GM19452 (cell line): ENCODE measurements around the gene PARVB.
"Not testable (repeated sequence)": the region's sequence is repeated elsewhere in the genome, so short reads cannot be mapped to it uniquely, and the experiment has no call there.

Experiments
- ATAC-seq: cut with Tn5 transposase; IDR thresholded peaks from one replicate; pipeline ENCODE4 v1.9.1; 2021; ENCODE audit not compliant: unreplicated experiment

PARVB gene

DNA sequence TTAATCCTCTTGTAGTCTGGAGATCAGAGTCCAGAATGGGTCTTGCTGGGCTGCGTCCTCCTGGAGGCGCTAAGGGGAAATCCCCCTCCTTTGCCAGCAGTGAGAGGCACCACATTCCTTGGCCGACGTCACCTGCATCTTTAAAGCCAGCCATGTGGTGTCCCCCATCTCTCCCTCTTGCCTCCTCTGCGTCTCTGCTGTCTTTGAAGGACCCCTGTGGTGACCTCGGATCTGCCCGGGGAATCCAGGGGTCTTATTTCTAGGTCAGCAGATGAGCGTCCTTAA is 27.2 kb upstream of the PARVB start:
- no peak for ATAC-seq

DNA sequence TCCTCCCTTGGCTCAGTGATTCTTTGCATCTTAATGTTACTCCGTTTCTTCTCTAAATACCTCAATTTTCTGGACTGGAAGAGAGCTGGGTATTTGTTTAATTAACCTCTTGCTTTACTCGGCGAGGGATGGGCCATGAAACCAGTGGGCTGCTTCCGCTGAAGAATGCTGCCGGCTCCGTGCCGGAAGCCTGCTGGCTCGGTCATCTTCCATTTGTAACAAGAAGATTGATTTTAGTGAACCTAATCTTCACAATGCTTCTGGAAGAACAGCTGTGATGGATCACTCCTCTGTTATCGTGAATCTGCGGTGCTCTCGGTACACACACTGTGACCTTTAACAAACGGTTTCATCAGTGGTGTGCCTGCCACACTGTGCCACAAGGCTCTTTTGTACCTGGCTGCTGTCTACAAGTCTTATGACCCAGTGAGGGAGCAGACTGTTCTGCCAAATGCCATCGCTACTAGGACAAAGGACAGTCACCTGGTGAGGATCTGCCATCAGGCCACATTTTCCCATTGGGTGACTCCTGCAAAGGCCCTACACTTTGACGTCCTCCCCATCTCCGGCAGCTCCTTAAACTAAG is 25.3 kb upstream of the PARVB start:
- no peak for ATAC-seq

DNA sequence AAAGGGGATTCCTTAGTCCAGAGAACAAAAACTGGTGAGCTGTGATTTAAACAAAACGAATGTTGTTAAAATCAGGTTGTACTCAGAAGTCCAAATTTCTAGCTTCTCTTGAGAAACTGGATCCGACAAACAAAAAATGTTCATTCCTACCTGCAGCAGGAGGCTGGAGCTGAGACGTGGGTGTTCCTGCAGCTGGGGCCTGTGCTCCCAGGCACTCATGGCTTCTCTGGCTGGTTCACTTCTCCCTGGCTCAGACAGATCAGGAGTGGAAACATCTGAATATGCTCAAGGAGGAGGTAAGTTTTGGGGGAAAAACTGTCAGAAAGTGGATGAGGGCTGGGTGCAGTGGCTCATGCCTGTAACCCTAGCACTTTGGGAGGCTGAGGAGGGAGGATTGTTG is 24.7 kb upstream of the PARVB start:
- no peak for ATAC-seq

DNA sequence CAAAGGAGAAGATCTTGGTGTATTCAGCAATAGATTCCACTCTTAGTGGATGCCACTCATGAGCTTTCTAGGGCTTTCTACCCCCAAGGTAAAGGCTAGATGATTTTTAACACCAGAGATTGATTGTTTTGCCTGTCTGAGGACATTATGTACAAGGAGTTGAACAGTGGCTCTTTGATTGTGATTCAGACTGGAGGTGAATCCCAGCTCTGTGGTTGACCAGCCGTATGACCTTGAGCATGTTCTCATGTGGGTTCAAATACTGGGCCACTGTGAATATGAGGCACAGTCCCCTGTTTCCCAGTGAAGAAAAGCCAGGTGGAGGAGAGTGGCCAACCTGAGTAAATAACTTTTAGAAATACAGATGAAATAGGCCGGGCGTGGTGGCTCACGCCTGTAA is 24.0 kb upstream of the PARVB start:
- no peak for ATAC-seq

DNA sequence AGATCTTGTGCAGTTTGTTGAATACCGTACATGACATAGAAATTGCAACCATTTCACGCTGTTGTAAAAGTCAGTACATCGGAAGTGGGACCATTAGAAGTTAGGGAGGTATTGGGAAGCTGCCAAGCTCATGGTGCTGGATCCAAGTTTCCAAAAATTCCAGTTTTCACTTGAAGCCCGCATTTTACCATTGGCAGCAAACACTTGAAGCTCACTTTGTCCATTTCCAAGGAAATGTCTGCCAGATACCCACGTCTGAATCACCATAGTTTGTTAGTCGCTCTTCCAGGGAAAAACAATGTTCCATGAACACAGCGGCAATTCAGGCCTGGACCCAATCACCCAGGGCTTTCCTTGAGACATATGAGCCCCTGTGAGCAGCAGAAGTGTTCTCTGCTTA is 22.6 kb upstream of the PARVB start:
- no peak for ATAC-seq

DNA sequence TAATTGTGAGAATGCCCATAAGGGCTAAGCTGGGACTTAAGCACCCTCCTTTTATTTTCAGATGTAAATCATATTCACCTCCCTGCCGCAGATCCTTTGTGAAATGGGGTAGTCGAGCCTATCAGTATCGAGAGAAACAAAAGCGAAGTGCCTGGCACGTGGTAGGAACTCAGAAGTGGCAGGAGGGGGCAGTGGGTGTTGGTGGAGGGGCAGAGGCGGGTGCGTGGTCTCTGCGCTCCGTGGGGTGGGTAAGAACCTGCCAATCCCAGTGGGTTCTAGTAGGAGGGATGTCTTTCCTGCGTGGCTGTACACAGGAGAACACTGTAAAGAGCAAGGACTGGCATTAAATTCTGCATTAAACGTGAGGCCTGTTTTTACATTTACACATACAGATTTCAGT is 21.8 kb upstream of the PARVB start:
- no peak for ATAC-seq

DNA sequence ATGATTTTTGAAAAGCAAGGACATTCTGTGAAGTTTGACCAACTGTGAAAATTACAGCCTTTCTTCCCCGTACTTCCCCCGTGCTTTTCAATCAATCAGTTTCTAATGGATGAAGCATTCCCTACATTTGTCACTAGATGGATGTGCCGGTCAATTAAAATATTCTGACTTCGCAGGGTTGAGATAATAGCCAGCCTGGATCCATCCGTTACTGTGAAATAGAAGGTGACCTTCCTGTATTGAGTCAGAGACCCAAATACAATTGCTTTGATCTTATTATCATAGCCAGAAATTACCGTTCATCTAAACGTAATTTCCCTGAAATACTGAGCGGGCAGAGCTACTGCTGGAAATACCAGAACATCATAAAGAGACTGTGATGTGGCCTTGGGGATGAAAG is 21.1 kb upstream of the PARVB start:
- ATAC-seq: no peak

DNA sequence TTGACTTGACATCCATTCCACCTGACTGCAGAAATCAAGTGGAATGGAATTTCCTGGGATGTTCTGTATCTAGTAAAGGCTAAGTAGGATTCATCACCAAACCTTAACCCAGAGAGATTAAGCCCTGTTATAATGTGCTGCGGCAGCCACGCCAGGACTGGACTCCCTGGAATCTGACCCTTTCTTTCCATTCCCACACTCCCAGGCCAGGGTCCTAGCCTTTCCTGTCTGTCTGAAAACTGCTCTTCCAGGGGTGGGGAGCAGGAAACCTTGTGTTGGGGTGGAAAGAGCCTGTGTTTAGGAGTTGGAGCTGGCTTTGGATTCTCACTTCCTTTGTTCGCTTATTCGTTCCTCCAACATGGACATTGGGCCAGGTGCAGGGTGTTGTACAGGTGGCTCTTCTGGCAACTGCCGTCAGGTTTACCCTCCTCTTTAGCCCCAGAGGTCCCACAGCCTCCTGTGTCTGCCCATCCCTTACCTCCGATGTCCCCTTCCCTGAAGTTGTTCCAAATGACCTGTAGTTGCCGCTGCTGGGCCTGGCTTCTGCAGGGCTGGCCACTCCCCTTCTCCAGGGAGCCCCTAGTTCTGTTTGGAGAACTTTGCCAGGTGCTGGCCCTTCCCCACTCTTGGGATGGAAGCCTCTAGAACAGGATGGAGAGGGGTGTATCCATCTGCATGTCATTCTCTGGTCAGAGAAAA is 20.5 kb upstream of the PARVB start:
- no peak for ATAC-seq

DNA sequence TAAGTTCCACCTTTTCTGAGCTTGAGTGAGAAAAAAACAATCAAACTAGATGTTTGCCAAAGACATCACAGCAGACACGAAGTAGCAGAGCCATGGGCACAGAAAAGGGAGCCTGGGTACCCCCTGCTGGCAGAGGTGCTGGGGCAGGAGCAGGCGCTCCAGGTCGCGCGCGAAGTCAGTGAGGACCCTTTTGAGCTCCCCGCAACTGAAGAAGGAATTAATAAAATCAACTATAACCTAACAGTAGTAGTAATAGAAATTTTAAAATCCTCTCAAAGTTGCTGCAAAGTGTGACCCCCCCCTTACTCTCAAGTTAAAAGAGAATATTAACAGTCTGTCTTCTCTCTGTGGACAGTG is 20.0 kb upstream of the PARVB start:
- ATAC-seq: no peak

DNA sequence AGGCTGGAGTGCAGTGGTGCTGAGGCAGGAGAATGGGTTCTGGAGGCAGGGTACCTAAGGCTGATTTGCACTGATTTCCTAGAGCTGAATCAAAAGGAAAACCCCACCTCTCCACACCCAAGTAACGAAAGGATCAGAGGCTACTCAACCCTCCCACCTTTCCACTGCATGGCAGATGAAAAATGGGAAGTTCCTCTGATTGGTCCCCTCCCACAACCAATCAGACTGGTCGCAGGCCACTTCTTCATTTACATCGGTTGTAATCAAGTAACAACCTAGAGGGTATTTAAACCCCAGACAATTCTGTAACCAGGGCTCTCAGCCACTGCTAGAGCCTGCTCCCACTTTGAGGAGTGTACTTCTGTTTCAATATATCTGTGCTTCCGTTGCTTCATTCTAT is 18.6 kb upstream of the PARVB start:
- ATAC-seq: no peak

DNA sequence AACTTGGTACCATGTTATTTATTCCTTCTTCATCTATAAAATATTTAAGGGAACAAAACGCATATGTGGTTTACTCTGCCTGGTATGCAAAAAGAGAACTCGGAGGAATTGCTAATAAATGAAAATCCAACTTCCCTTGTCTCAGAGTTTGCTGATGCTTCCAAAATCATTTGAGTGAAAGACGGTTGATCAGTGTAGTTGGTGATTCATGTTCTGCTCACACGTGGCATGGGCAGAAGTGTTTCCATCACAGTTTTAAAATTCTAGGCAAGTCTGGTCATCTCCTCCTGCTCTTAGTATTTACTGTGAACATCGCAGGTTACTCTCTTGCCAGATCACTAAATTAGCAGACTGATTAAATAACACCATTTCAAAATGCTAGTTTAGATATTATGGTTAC is 11.9 kb upstream of the PARVB start:
- no peak for ATAC-seq

DNA sequence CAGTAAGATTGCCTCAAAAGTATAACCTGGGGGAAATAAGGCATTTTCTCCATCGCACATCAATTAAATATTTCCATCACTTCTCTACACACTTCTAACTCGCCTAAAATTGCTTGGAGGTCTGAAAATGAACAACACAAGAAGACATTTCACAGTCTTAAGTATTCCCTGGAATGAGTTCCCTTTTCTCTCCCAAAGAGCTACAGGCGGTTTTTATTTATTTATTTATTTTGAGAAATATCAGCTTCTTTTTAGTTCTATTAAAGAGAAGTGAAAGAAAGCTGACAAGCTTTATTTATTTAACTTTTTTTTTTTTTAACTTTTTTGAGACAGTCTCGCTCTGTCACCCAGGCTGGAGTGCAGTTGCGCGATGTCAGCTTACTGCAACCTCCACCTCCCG is 11.5 kb upstream of the PARVB start:
- ATAC-seq: no peak

DNA sequence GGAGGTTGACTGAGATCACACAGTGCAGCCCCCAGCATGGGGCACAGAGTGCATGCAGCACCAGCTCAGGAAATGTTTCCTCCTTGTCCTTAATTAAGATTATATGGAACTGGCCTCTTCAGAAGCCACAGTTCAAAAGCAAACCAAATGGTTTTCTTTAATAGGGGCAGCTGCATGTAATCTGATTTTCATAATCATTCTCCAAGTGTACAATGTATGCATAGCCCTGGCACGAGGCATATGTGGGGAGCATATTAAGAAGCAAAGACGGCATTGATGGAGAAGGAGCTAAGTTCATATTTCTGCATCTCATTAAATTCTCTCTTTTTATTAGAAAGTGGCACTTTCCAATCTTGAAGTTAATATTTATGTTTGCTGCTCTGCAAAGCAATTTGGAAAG is 9.9 kb upstream of the PARVB start:
- ATAC-seq: no peak

DNA sequence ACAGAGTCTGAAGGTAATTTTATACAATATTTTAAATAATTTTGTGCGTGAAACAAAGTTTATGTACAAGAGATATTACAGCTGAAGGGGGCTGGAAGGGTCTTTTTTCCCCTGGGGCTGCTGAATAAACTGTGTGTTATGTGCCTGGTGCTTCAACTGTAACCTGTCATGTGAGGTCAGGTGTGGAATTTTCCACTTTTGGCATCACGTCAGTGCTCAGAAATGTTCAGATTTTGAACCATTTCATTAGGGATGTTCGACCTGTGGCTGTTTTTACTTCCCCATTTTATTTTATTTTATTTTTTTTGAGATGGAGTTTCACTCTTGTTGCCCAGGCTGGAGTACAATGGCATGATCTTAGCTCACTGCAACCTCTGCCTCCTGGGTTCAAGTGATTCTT is 7.5 kb upstream of the PARVB start:
- ATAC-seq: not testable (repeated sequence)

DNA sequence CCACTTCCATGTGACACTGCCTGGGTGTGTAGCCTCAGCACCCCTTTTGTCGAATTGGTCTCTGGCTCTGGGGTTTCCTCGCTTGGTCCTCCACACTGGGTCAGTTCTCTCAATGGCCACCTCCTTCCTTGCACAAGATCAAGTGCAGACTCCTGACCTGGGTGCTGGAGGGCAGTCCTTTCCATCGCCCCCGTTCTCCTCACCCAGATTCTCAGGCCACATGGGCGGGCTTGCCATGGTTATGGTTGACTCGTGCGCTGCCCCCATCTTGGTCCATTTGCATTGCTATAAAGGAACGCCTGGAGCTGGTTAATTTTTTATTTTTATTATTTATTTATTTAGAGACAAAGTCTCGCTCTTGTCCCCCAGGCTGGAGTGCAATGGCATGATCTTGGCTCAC is 5.5 kb upstream of the PARVB start:
- no peak for ATAC-seq

DNA sequence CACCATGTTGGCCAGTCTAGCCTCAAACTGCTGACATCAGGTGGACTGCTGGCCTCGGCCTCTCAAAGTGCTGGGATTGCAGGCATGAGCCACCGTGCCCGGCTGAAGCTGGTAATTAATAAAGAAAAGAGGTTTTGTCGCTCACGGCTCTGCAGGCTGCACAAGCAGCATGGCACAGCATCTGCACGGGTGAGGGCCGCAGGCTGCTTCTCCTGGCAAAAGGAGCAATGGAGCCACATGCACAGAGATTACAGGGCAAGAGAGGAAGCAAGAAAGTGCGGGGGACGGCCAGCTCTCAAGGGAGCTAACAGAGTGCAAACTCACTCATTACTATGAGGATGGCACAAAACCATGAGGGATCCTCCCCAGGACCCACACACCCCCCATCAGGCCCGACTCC is 4.7 kb upstream of the PARVB start:
- ATAC-seq: no peak

DNA sequence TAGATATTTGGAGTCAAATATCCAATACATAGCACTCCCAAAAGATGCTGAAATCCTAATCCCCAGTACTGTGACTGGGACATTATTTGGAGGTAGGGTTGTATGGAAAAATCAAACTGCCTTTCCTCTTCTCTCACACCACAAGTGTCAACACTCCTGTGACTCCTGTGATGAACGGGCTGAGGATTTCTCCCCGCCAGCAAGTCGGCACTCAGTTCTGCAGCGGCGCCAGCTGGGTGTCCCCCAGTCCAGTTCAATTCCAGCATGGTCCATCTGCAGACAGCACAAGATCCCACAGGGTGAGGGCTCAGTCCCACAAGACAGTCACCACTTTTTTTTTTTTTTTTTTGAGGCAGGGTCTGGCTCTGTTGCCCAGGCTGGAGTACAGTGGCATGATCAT is 4.3 kb upstream of the PARVB start:
- no peak for ATAC-seq

DNA sequence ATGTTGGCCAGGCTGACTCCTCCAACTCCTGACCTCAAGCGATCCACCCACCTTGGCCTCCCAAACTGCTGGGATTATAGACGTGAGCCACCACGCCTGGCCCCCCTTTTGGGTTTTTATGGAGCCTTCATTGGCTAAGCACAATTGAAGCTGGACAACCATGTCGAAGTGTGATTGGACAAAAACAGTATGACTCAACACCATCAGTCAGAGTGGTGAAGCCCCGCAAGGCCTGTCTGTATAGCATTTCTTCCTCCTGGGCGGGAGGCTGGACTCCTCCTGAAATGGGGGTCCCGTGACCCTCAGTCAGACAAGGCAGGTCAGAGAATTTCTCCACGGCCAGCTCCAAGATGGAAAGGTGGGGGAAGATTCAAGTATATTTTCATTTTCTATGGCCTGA is 3.1 kb upstream of the PARVB start:
- no peak for ATAC-seq

DNA sequence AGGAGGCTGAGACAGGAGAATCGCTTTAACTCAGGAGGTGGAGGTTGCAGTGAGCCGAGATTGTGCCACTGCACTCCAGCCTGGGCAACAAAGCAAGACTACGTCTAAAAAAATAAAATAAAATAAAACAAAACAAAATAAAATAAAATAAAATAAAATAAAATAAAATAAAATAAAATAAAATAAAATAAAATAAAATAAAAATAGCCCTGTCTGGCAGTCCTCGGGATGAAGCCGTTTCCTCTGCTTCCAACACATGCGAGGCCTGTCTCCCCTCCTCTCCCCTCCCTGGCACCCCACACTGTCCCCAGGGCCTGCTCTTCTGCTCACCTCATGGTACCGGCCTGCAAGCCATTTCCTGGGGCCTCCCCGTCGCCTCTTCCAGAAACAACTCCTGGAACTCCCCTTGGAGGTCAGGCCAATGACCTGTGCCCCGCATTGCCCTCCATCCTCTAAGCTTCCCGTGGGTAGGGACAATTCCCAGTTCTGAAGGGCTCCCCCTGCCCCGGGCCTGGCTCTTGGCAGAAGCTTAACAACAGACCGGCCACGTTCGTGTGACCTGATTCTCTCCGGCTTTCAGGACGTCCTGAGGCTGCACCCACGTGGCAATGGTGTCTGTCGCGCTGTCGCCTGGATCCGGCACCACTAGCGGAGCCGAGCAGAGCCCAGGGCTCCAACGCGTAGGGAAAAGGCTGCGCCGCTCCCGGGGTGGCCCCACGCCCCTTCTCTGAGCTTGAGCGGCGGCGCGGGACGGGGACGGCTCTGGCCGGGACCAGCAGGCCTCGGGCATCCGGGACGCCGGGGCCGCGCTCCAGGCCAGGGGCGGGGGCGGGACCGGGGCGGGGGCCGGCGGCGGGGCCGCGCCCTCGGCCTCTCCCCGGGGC is 456 bp upstream of the PARVB start:
- ATAC-seq: no peak

DNA sequence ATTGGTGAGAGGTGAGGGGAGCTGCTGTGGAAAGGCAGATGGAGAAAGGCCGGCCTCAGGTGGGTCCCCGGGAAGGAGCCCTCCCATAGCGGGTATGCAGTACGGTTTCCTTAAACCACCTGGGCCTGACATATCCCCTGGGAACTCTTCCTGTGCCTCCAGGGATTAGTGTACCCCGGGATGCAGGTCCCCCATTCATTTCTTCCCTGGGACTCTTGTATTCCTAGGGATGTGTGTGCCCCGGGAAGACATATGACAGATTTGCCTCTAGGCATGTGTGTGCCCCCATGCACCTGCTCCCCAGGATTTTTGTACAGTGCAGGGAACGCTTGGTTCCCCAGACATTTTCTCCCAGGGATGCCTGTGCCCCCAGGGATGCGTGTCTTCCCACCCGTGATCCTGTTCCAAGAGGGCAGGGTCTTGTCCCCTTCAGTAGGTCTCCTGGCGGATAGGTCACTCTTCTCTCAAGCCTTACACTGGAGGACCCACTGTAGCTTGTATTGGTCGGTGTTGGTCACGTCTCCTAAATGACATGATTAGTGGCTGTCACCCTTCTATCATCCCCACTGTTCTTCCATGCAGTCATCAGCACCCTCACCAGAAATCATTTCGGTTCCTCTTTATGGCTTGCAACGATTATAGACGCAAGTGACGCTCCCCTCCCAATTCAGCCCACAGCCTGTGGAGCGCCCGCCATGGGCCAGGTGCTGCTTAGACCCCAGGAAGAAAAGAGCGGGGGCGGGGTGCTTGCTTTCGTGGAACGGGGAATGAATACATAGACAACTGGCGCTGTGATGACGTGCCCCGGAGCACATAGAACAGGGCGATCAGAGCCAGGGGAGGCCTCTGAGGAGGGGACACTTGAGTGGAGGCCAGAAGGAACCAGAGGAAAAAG is 1.3 kb downstream of the PARVB start:
- peak; percentile 53 for ATAC-seq

DNA sequence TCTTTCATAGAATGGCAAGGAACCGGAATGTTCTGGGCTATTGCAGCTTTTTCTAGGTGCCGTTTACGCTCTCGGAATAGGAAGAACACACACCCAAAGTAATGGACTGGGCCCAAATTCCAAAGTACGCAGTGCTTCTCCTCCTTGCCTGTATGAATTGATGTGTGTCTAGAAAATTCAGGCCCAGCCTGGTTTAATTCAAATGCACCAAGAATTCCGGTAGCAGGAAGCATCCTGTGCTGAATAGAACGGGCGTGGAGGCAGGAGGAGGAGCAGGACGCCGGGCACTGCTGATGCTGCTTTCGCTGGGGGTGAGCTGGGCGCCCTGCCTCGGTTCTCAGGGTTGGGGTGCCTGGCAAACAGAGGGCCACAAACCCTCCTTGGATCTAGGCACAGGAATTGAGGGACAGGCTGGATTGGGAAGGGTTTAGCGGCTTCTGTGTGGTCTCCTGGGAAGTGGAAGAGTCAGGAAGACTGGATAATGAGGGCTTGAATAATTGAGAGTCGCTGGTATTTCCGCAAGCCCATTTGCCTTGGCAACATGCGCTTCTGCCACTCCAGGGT is 2.0 kb downstream of the PARVB start:
- no peak for ATAC-seq
